NCI-H2107 treated with DMSO at 0.1 percent for 48 hours (cell line): Measurements from ENCODE around the gene GRIN1.
"Not testable (repeated sequence)": the region's sequence is repeated elsewhere in the genome, so short reads cannot be mapped to it uniquely, and the experiment has no call there.

ENCODE experiments used
- DNase-seq: peaks from one replicate; lab custom pipeline; 2025; ENCODE audit not compliant: unreplicated experiment; lab: John Stamatoyannopoulos, UW

Gene GRIN1

DNA sequence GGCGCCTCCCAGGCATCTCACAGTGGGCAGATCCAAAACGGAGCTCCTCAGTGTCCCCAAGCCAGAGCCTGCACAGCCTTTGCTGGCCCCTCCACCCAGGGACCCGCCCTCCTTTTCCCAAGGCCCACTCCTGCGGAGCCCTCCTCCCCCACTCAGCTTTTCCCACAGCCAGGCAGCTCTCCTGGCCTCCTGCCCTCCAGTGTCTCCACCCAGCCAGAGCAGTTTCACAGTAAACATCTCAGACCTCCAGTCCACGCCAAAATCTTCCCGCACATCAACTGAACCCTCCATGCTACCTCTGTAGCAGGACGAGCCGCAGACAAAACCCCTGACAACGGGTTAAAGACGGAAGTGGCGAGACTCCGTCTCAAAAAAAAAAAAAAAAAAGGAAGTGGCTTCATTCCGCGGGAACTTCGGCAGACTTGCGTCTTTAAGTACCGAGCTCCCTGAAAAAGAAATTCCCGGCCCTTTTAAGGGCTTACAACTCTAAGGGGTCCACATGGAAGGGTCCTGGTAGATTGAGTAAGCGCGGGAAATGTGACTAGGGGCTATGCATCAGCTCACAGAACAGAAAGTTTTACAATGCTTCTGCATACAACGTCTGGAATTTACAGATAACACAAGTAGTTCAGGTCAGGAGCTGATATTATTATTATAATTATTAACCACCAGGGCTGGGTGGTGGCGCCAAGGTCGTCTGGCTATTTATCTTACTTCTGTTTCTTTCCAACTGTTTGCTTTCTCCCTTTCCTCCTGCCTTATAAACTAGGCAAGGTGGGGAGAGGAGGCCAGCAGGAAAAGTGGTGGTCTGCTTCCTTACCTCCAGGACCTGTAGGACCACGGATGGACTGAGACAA is 11.4 kb upstream of the GRIN1 start:
- no peak for DNase-seq

DNA sequence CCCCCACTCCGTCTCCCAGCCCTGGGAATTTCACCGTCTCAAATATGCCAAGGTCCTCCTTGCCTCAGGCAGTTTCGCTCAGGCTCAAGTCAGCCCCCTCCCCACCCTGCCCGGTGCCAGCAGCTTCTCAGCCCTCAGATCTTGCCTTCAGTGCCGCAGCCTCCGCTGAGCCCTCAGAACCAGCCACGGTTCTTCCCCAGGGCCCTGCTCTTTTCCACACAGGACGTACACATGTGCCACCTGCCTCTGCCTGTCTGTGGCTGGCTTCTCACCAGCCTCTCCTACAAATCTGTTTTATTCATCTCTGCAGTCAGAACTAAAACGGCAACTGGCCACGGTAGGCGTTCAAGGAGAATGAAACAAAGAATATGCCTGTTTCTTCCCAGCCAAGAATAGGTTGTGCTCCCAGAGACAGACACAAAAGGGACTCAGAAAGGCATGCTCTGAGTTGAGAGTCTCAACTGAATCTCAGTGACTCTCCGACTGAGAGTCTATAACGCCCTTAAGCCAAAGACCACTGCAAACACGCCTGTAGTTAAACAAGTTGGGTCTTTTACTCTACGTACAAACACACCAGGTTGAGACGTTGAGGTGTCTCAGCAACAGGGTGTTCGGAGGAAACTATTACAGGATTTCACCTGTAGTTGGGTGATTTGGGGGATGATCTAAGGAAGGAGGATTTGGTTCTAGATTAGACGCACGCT is 10.6 kb upstream of the GRIN1 start:
- DNase-seq, result no peak

DNA sequence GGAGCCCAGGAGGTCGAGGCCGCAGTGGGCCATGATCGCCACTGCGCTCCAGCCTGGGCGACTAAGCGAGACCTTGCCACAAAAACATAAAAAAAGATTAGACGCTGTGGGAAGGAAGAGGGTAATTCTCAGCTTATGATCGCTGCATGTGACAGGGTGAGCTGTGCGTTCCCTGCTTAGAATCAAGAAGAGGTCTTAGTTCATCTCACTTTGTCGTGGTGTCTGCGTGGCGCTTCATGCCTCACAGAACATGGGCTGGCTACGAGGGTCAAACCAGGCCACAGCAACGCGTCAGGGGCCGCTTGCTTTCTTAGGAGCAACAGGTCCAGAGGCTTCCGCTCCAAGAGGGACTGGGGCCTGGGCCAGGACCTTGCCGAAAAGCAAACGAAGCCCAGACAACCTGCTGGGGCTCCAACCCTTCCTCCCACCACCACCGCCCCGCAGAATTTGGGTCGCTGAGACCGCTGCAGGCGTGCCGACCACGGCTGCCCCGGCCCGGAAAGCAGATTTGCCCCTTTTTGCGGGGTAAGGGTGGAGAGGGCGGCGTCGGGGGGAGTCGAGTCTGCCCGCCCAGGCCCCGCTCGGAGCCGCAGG is 10.0 kb upstream of the GRIN1 start:
- no peak for DNase-seq

DNA sequence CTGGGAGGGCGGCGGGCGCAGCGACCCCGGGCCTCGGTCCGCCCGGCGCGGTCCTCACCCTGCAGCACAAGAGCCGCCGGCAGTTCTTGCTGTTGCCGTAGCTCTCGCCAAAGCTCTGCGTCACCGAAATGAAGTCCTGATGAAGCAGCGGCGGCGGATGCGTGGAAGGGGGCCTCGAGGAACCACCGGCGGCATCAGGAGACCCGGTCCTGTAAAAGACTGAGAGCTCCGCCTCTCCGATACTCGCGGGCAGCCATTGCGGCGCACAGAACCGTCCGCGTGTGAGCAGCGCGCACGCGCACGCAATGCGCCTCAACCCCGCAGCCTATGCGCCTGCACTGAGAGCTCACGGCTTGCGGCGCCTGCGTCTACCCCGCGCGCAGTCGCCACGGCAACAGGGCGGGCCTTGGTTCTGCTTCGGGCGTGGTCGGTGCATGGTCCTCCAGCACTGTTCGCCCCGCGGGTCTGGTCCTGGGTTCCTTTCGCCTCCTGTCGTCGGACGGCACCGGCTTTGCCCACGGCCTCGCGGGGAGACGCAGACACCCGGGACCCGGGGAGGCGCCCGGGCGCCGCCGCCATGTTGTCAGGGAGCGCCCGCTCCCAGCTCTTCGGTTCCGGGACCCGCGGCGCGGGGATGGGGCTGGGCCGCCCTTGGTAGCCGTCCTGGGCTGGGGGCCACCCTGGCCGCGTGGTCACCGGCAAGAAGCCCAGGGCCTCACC is 9.3 kb upstream of the GRIN1 start:
- DNase-seq, result peak; percentile 85

DNA sequence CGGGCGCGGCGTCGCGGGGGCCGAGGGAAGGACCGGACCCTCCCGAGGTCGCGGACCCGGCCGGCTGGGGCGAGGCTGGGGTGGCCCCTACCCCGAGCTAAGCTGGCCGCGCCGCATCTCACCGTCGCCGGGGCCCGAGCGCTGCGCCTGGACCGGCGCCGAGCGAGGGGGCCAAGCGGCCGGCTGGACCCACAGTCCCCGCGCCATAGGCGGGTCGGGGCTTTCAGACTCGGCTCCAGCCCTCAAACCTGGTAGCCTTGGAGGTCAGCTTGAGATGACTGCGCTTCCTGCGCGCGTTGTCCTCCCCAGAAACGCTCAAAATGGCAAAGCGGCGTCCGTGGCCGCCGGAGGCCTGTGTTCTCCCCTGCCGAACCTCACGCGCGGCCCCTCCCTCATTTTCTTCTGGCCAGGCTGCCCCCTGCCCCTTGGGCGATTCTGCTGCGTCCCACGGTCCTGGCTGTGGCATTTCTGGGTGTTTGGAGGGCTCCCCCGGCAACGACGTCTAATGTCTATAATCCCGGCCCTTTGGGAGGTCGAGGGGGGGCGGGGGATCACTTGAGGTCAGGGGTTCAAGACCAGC is 8.7 kb upstream of the GRIN1 start:
- no peak for DNase-seq

DNA sequence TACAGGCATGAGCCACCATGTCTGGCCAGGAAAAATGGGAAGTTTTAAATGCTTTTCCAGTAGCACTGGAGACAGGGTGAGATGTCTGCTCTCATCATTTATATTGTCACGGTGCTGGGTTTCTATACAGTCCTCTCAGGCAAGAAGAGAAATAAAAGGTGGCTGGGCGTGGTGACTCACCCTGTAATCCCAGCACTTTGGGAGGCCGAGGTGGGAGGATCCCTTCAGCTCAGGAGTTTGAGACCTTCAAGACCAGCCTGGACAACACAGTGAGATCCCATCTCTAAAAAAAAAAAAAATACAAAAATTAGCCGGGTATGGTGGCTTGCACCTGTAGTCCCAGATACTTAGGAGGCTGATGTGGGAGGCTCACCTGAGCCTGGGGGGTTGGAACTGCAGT is 4.8 kb upstream of the GRIN1 start:
- DNase-seq, result no peak

DNA sequence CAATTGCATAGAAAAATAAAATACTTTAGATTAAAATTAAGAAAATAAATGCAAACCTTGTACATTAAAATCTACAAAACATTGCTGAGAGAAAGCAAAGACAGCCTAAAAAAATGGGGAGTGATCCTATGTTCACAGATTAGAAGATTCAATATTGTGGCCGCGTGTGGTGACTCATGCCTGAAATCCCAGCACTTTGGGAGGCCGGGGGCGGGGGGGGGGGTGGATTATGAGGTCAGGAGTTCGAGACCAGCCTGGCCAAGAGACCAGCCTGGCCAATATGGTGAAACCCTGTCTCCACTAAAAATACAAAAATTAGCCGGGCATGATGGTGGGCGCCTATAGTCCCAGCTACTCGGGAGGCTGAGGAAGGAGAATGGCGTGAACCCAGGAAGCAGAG is 3.8 kb upstream of the GRIN1 start:
- not testable (repeated sequence) for DNase-seq

DNA sequence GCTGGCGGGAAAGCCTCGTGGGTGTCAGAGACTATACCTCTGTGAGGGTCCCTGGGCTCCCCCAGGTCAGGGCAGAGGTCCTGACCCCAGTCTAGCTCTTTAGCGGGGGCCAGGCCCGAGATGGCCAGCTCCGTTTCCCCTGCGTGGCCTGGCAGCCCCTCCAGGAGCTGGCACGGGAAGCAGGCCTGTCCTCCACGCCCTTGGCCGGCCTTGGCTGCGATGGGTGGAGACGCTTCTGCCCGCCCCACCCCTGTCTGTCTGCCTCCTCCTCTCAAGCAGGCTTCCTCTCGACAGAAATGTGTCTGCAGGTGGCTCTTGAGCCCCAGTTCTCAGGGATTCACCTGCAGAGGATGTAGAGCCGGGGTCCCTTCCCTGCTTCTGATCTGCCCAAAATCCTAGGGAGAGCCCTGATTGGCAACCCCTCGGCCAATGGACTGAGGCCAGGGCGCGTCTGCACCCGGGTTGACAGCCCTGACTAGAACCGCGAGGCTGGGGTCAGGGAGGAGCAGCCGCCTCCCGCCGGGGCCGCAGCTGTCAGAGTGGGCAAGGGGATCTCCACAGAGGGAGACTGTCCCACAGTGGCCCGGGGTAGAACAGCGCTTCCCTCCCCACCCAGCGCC is 2.6 kb upstream of the GRIN1 start:
- DNase-seq, result no peak

DNA sequence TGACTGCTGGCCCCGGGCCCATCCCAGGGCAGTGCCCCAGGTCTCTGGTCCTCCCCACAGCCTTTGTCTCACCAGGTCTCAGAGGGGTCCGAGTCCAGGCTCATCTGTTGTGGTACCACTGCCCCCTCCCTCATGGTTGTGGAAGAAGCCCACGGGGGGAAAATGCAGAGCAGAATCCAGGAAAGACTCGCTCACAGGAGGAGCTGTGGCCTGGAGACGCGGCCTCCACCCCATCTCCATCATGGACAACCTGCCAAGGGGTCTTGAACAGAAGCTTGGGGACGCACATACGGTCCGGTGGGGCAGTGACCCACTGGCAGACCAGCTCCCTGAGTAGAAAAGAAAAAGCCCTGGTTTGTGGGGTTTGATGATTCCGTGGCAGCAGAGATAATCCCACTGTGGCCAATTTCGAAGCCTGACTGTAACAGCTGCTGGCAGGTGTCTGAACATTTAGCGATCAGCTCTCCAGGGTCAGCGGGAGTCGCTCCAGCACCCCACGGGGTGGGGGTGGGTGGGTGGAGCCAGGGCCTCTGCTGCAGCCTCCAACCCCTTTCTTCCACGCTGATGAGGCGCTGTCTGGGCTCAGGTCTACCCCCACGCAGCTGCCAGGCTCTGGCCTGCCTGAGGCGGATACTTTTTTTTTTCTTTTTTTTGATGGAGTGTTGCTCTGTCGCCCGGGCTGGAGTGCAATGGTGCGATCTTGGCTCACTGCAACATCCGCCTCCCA is 1.9 kb upstream of the GRIN1 start:
- DNase-seq, result no peak

DNA sequence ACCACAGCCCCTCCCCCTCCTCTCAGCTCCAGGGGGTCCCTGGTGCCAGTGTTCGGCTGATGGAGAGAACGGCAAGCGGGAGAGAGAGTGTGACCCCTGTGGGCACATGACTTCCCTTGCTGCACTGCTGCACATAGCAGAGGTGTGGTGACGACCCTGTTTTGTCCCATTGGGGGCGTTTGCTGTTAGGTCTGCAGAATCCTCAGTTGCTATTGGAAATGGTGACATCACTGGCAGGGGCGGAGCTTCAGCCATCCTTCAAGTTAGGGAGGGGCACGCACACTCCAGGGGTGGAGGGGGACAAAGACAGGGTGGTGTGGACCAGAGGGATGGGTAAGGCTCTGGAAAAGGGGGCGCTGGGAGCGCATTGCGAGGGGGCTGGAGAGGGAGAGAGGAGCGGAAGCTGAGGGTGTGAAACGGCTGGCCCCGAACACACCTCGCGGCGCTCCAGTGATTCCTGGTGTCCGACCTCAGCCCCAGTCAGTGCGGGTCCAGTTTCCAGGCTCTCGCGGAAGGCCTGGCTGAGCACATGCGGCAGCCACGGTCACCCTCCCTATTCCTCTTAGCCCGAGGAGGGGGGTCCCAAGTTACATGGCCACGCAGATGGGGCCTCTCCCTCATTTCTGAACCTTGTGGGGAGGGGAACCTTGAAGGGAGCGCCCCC is 764 bp upstream of the GRIN1 start:
- DNase-seq, result no peak

DNA sequence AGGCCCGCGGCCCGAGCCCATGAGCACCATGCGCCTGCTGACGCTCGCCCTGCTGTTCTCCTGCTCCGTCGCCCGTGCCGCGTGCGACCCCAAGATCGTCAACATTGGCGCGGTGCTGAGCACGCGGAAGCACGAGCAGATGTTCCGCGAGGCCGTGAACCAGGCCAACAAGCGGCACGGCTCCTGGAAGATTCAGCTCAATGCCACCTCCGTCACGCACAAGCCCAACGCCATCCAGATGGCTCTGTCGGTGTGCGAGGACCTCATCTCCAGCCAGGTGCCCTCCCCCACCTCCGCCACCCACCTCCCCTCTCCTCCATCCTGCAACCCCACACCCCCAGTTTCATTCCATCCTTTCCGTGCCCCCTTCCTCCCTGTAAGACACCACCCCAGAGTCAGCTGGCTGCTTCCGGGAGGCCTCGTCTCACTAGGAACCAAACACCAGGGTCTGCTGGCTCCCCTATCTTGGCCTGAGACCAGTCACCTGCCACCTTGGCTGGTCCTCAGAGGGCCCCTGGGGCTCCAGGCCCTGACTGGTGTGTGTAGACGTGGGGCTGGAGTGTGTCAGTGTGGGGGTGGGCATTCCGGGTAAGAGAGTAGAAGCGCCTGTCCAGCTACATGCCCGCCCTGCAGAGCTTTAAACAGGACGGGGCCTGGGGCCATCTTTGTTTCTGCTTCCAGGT is 655 bp downstream of the GRIN1 start:
- DNase-seq, result no peak

DNA sequence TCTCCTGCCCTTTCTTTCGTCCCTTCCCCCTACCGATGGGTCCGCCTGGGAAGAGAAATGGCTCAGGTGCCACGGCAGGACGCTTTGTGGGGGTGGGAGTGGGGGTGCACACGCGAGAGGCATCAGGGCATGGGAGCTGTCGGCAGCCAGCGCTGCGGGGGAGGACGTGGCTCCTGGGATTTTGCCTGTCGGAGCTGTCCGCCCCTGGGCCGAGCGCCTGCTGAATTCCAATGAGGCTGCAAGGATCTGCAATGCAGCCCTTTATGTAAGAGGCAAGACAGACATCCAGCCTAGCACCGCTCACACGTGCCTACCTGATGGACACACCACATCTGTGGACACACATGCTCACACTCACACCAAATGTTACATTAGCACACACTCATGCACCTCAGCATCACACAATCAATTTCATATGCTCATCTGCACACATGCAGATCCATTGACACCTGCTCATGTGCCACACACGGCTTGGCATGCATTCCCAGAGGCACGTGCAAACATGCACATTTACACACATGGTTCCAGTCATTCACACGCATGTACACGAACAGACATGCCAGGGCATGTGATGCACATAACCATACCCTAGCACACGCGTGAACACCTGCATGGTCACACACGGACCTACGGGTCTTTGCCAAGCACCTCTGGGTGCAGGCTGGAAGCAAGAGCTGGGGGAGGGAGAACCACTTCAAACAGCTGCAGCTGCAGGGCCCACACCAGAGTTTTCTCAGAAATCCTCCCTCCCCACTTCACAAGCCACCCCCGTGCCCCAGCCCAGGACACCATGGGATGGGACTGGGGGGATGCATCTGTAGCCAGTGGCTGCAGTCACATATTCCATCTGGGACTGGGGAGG is 1.4 kb downstream of the GRIN1 start:
- no peak for DNase-seq

DNA sequence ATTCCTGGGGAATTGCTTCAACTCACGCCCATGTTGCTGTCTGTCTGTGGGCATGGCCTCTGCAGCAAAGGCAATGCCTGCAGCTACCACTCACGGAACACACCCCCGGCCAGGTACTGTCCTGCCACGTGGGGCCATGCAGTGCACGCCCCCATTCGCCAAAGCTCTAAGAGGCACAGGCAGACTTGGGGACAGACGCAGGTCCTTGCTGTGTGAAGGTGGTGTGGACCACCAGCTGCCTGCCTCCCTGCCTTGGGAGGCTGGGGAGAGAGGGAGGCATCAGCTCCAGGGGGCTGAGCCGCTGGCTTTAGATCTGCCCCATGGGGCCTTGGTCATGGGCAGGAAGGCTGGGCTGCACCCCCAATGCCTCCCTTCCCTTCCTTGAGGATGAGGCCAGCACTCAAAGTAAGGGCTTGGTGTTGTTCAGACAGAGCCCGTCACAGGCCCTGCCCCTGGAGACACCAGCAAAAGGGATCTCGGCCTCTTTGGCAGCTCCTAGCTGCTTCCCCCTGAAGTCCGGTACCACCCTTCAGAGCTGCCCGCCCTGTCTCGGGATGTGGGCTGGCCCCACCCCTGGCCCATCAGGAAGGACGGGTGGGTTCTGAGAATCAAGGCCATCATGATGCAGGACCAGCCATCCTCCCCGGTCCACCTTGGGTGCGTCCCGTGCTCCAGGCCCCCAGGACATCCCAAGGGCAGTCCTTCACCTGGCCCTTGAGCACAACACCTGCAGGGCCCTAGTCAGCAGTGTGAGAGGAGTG is 2.3 kb downstream of the GRIN1 start:
- DNase-seq, result no peak

DNA sequence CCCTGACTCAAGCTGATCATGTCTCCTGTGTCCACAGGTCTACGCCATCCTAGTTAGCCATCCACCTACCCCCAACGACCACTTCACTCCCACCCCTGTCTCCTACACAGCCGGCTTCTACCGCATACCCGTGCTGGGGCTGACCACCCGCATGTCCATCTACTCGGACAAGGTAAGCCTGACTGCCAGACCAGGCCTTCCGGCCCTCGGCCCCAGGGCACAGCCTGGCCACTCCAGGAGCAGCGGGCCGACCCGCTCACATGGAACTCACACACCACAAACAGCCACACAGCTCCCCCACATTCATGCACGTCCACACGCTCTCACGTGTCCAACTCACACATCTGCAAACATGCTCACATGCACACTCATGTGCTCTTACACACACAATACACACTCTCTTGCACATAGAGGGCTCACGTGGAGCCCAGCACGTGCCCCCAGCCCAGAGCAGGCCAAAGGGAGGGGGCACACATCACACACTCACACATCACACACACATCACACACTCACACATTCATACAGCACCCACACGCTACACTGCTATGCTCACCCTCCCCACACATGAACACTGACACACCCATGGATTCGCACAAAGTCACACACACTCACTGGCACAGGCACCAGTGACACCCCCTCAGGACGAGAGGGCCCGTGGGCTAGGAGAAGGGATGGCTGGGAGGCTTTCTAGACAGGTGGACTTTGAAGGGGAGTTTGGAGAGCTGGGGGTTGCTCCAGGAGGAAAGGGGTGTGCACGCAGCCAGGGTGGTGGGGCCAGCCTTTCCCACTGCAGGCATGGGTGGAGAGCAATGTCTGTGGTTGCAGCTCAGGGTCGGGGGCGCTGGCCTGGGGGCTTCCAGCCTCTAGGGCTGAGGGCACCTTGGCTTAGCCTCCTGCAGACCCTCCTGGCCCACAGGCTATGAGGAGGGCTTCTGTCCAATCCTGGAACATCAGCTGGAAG is 3.3 kb downstream of the GRIN1 start:
- DNase-seq, result no peak

DNA sequence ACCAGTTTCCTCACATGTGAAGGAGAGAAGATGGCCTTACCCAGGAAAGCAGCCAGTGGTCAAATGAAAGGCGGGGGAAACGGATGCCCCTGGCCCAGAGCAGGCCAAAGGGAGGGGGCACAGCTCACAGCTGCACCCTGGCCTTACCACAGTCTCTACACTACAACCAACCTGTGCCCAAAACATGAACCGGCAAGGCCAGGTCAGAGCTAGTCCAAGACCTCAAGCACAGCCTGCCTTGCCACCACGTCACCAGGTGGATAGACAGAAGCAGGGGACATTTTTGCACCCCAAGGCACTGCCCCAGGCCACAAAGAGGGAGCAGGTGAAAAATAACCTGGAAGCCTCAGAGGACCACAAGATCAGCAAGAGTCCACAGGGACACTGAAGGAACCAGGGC is 4.5 kb downstream of the GRIN1 start:
- no peak for DNase-seq
